Right cardiac atrium (tissue), 5 donors: ENCODE data around the gene ACOT6. TPM values are rescaled to one million over a fixed set of nuclear protein-coding genes. Genes with fewer than 3 reads are reported as not detected.
"Not testable (repeated sequence)": the region's sequence is repeated elsewhere in the genome, so short reads cannot be mapped to it uniquely, and the experiment has no call there.

Experiments used
- ATAC-seq, 2 donors: fragments of 200-7000 bp; cut with Tn5 transposase; one replicate each; pipeline versions ENCODE4 v1.8.0 to v1.9.1; 2020; ENCODE audit warnings: moderate library complexity in 2 of 2, mild to moderate bottlenecking in 1 of 2
- DNase-seq, 3 donors: peaks; one replicate each; pipeline ENCODE4 v3.0.0-alpha.2; 2020
- H3K27ac ChIP-seq: one replicate; pipeline ENCODE4 v1.5.1; 2013; ENCODE audit warnings: mild to moderate bottlenecking, low read length, control low read depth, moderate library complexity
- H3K27me3 ChIP-seq: one replicate; pipeline ENCODE4 v1.6.1; 2013; ENCODE audit not compliant: control insufficient read depth, insufficient read depth
- H3K4me1 ChIP-seq: one replicate; pipeline ENCODE4 v1.6.1; 2013; ENCODE audit warnings: low read length; ENCODE audit not compliant: control insufficient read depth, insufficient read depth
- H3K4me3 ChIP-seq: one replicate; pipeline ENCODE4 v1.5.1; 2013; ENCODE audit warnings: low read length, control low read depth
- H3K9me3 ChIP-seq: one replicate; pipeline ENCODE4 v1.6.1; 2013; ENCODE audit warnings: low read length; ENCODE audit not compliant: control insufficient read depth
- WGBS: extraction: QIAGEN DNeasy Blood & Tissue Kit; methylation state at CpG from one replicate; pipeline ENCODE4 v1.1.7; 2013; 5-methylcytosine and 5-hydroxymethylcytosine counted together
- intact Hi-C, 4 donors: fragments of 100-400 bp; cut with DNase I; formaldehyde crosslinking; loops; one replicate each; pipeline versions ENCODE4 v1.11.0 to v1.14.0; 2022 to 2023
- long read RNA-seq, 4 donors: library from polyadenylated mRNA; unstranded; transcript quantifications; one replicate each; pipeline ENCODE4 v2.0.0, GENCODE V29; 2020 to 2021
- polyA plus RNA-seq: library from polyadenylated mRNA; stranded (reverse); fragments of 200-250 nt; gene quantifications from one replicate; pipeline ENCODE4 v1.2.3, GENCODE V29; 2013
- total RNA-seq, 4 donors: library from RNA; stranded (reverse); fragmentation: NEBNext Ultra II Directional; extraction: Animal tissue kit (Norgen Biotek cat#: 25700); gene quantifications; one replicate each; pipeline ENCODE4 v1.2.1, GENCODE V29; 2021
- donor health status: healthy with polysubstance abuse.
- donor health status: DM: no; HTN: yes; CAD: no.
- donor health status: DM: no; HTN: no; CAD: no.
- donor health status: DM: no; HTN: yes; CAD: no; lungs with severe emphysema.
- donor health status: DM: yes; HTN: yes; CAD: no.

The ACOT6 gene, protein sequence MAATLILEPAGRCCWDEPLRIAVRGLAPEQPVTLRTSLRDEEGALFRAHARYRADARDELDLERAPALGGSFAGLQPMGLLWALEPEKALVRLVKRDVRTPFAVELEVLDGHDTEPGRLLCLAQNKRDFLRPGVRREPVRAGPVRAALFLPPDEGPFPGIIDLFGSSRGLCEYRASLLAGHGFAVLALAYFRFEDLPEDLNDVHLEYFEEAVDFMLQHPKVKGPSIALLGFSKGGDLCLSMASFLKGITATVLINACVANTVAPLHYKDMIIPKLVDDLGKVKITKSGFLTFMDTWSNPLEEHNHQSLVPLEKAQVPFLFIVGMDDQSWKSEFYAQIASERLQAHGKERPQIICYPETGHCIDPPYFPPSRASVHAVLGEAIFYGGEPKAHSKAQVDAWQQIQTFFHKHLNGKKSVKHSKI
- total RNA-seq, result not detected
- polyA plus RNA-seq, result not detected
- long read RNA-seq, donor 1, partial matches to known transcripts, result 0 of 2 reads
- long read RNA-seq, donor 1, other reads (novel, unspliced or antisense), result 2 of 2 reads
- long read RNA-seq, donor 2, partial matches to known transcripts, result 0 of 1 reads
- long read RNA-seq, donor 2, other reads (novel, unspliced or antisense), result 1 of 1 reads
- long read RNA-seq, donor 3, partial matches to known transcripts, result 0 of 2 reads
- long read RNA-seq, donor 3, other reads (novel, unspliced or antisense), result 2 of 2 reads
- long read RNA-seq, donor 4, result 0 reads

DNA sequence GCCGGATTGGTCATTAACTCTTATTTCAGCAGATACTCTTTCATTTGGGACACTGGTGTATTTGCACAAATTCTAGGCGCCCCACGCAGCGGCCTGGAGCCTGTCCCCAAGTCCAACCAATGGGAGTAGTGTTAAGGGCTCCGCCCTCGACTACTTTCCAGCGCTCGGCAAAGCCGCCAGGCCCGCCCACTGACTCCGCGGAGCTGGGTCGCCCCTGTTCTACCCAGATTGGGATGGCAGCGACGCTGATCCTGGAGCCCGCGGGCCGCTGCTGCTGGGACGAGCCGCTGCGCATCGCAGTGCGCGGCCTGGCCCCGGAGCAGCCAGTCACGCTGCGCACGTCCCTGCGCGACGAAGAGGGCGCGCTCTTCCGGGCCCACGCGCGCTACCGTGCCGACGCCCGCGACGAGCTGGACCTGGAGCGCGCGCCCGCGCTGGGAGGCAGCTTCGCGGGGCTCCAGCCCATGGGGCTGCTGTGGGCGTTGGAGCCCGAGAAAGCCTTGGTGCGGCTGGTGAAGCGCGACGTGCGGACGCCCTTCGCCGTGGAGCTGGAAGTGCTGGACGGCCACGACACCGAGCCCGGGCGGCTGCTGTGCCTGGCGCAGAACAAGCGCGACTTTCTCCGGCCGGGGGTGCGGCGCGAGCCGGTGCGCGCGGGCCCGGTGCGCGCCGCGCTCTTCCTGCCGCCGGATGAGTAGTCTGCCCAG lies at the start of gene ACOT6:
TSS of gene ACOT6 (plus strand) at position 179 of the 707 bp plus-strand sequence. CDS start at position 234, 55 bp downstream.
- Histone ChIP-seq H3K27me3 (no peaks in the 10 kb centered on the region), H3K4me3 (peak within 1 kb of the TSS; percentile 47), H3K9me3 (no peaks in the 10 kb centered on the region), H3K4me1 (no peaks in the 10 kb centered on the region), H3K27ac (peak within 1 kb of the TSS; percentile 40)
- ATAC-seq (peak; percentile 94 to 96), DNase-seq (peak; percentile 79 to 91 (median 91))
- intact Hi-C loops, result no loop called here
- under 1% methylated on average over 84 of the region's 84 CpGs for WGBS

DNA sequence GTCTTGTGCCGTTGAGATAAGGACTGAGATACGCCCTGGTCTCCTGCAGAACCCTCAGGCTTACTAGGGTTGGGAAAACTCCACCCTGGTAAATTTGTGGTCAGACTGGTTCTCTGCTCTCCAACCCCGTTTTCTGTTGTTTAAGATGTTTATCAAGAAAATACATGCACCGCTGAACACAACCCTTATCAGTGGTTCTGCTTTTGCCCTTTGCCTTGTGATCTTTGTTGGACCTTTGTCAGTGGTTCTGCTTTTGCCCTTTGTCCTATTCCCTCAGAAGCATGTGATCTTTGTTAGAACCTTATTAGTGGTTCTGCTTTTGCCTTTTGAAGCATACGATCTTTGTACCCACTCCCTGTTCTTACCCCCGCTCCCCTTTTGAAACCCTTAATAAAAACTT lies 49.6 kb upstream of the ACOT6 start:
- H3K27me3 ChIP-seq, H3K27ac ChIP-seq, H3K4me3 ChIP-seq, intact Hi-C loops, H3K9me3 ChIP-seq, H3K4me1 ChIP-seq, ATAC-seq, DNase-seq: not testable (repeated sequence)
- WGBS, result 92% methylated on average over 6 of the region's 6 CpGs

DNA sequence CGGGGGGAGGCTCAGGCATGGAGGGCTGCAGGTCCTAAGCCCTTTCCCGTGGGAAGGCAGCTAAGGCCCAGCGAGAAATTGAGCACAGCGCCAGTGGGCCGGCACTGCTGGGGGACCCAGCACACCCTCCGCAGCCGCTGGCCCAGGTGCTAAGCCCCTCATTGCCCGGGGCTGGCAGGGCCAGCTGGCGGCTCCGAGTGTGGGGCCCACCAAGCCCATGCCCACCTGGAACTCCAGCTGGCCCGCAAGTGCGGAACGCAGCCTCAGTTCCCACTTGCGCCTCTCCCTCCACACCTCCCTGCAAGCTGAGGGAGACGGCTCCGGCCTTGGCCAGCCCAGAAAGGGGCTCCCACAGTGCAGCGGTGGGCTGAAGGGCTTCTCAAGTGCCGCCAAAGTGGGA lies 45.9 kb upstream of the ACOT6 start:
- H3K27me3 ChIP-seq, H3K4me1 ChIP-seq, H3K4me3 ChIP-seq, intact Hi-C loops, H3K9me3 ChIP-seq, H3K27ac ChIP-seq, ATAC-seq: not testable (repeated sequence)
- WGBS, result 95% methylated on average over 18 of the region's 18 CpGs
- DNase-seq, result peak in 1 of 3 donors; percentile 50

DNA sequence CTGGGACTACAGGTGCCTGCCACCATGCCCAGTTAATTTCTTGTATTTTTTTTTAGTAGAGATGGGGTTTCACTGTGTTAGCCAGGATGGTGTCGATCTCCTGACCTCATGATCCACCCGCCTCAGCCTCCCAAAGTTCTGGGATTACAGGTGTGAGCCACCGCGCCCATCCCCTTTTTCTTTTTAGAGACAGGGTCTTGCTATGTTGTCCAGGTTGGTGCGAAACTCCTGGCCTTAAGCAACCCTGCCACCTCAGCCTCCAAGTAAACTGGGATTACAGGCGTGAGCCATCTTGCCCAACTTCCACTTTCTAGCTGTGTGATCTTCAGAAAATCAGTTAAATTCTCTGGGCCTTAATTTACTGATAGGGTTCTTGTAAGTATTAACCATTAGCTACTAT lies 45.4 kb upstream of the ACOT6 start:
- H3K4me3 ChIP-seq, intact Hi-C loops, H3K27ac ChIP-seq, H3K9me3 ChIP-seq, ATAC-seq, DNase-seq, H3K4me1 ChIP-seq, H3K27me3 ChIP-seq: not testable (repeated sequence)
- WGBS, result 97% methylated on average over 6 of the region's 6 CpGs

DNA sequence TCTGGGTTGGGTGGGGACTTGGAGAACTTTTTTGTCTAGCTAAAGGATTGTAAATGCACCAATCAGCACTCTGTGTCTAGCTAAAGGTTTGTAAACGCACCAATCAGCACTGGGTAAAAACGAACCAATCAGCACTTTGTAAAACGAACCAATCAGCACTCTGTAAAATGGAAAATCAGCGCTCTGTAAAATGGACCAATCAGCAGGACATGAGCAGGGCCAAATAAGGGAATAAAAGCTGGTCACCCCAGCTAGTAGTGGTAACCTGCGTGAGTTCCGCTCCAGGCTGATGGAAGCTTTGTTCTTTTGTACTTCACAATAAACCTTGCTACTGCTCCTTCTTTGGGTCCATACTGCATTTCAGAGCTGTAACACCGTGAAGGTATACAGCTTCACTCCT lies 45.0 kb upstream of the ACOT6 start:
- H3K4me1 ChIP-seq, result no peaks in the 10 kb centered on the region
- no peaks in the 10 kb centered on the region for H3K27me3 ChIP-seq
- no peaks in the 10 kb centered on the region for H3K9me3 ChIP-seq
- DNase-seq (no peak), ATAC-seq (no peak)
- intact Hi-C loops, result no loop called here
- no peak overlapping the region for H3K27ac ChIP-seq
- 97% methylated on average over 7 of the region's 7 CpGs for WGBS
- H3K4me3 ChIP-seq, result no peak overlapping the region

DNA sequence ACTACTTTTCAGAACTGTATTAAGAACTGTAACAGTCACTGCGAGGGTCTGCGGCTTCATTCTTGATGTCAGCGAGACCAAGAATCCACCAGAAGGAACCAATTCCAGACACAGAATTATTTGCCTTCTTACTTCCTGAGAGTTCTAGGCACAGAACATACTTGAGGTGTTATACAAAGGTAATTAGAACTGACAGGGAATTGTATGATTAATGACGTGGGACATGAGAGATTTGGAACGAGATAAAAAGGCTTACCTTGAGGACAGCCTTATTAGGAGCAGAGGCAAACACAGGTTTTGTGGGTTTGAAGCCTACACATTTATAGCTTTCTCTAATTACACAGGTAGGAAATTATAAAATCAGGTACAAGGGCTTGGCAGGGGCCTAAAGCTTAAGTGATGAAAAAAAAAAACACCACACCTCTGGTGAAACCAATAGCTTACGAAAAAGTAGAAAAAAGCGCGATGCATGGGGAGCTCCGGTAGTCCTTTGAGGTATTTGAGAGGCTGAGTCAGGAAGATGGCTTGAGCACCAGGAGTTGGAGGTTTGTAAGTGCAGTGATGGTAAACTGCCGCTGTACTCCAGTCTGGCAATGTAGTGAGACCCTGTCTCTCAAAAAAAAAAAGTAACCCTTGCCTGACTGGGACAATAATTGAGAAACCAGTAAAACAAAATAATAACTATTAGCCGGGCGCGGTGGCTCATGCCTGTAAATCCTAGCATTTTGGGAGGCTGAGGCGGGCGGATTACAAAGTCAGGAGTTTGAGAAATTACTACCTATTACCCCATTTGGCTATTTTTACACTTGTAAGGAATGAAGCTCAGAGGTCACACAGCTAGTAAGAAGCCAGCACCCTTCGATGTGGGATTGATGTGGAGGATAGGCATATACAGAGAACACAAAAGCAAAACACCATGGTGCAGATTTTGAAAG lies 44.1 kb upstream of the ACOT6 start:
- intact Hi-C loops, result no loop called here
- no peaks in the 10 kb centered on the region for H3K9me3 ChIP-seq
- 72% methylated on average over 16 of the region's 16 CpGs for WGBS
- H3K4me3 ChIP-seq, result peak overlapping the region; percentile 46
- ATAC-seq (no peak), DNase-seq (no peak)
- H3K27me3 ChIP-seq, result no peaks in the 10 kb centered on the region
- peak overlapping the region; percentile 94 for H3K27ac ChIP-seq
- H3K4me1 ChIP-seq, result no peaks in the 10 kb centered on the region

DNA sequence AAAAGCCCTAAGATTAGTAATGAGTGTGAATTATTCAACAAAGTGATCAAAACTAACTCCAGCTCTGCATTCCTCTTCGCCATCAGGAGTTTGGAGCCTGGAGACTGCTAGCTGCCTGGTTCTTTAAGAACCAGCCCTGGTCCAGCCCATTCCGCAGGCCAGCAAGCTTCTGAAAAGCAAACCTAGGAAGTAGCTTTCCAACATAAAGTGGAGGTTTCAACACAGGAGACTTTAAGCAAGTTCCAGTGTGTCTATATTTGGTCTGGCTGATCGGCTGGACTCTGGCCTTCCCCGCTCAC lies 43.5 kb upstream of the ACOT6 start:
- ATAC-seq, H3K9me3 ChIP-seq, DNase-seq, H3K27me3 ChIP-seq, intact Hi-C loops, H3K4me1 ChIP-seq: not testable (repeated sequence)
- WGBS, result 13% methylated on average over 4 of the region's 4 CpGs
- Histone ChIP-seq H3K4me3 (peak overlapping the region; percentile 46), H3K27ac (peak overlapping the region; percentile 94)

DNA sequence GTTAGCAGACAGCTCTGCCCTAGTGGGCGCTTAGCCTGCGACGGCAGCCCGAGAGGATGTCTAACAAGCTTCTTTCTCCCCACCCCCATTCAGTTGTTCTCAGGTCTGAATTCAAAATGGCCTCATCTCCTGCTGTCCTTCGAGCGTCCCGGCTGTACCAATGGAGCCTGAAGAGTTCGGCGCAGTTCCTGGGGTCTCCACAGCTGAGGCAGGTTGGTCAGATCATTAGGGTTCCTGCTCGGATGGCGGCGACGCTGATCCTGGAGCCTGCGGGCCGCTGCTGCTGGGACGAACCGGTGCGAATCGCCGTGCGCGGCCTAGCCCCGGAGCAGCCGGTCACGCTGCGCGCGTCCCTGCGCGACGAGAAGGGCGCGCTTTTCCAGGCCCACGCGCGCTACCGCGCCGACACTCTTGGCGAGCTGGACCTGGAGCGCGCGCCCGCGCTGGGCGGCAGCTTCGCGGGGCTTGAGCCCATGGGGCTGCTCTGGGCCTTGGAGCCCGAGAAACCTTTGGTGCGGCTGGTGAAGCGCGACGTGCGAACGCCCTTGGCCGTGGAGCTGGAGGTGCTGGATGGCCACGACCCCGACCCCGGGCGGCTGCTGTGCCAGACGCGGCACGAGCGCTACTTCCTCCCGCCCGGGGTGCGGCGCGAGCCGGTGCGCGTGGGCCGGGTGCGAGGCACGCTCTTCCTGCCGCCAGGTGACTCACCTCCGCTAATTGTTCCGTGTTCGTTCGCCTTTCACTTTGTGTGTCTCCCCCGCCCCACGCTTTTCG lies 42.9 kb upstream of the ACOT6 start, which contains the start of gene ACOT2:
TSS of gene ACOT2 (plus strand) at position 29 of the 774 bp plus-strand sequence. CDS start at position 57, 28 bp downstream.
- WGBS, result under 1% methylated on average over 78 of the region's 83 CpGs
- intact Hi-C loops, H3K9me3 ChIP-seq, H3K4me1 ChIP-seq, H3K27me3 ChIP-seq: not testable (repeated sequence)
- peak within 1 kb of the TSS; percentile 46 for H3K4me3 ChIP-seq
- peak; percentile 86 to 92 (median 91) for DNase-seq
- ATAC-seq, result peak; percentile 91 to 92
- peak within 1 kb of the TSS; percentile 94 for H3K27ac ChIP-seq

DNA sequence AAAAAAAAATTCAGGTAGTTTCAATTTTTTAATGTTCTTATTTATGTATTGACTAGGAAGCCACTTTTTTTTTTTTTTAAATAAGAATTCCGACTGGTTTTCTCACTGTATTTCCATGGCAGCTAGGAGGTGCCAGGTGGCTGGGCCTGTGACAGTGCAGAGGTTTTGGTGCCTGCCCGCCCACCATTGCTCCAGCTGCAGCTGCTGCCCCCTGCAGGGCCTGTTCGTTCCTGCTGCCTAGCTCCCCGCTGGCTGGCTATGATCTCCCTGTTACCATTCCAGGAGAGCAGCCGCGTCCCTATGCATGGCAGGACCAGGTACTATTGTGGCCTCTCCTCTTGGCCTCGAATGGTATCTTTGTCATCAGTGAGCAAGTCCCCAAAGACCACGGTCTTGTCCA lies 41.4 kb upstream of the ACOT6 start:
- not testable (repeated sequence) for H3K9me3 ChIP-seq, H3K27me3 ChIP-seq, H3K27ac ChIP-seq, H3K4me1 ChIP-seq, H3K4me3 ChIP-seq
- DNase-seq (peak; percentile 52 to 87 (median 82)), ATAC-seq (peak; percentile 72 to 73)
- intact Hi-C loops, result loop anchor here in 1 of 4 donors (10.0 kb wide), 1 partner anchor 66 kb away; no protein-coding TSS in a partner anchor
- WGBS, result 38% methylated on average over 8 of the region's 8 CpGs
